Measurements from ENCODE around the gene CPNE4. TPM values are rescaled to one million over a fixed set of nuclear protein-coding genes. Genes with fewer than 3 reads are reported as not detected.

The CPNE4 gene
- polyA plus RNA-seq, 1 donor, result 0.15 TPM

DNA sequence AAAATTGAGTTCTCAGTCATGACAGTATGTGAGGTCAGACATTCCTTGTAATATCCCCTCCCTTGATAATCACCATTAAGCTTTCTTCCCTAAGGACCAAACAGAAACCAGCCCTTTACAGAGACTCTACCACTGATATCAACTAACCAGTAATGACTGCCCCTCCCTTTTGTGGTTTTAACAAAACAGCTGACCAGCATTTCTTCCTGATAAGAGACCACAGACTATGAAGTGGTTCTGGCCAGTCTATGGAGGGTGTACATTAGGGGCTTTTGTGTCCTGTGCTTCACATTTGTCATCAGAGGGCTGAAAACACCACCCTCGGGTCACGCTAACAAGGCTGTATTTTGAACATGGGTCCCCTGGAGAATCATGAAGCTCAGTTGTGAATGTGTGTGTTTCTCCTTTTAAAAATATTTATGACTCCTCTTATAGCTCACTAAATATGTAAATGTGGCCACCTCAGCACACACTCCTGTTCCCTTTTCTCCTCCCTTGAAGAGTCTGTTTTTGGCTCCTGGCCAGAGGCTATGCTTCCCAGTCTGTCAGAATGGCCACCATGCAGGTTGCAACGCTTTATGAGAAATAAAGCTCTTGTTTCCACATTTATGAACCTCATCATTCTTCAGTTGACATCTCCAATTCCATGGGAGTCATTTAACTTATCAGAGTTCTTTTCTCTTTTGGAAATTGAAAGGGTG lies 239.3 kb downstream of the CPNE4 start:
- DNase-seq, result no peak

DNA sequence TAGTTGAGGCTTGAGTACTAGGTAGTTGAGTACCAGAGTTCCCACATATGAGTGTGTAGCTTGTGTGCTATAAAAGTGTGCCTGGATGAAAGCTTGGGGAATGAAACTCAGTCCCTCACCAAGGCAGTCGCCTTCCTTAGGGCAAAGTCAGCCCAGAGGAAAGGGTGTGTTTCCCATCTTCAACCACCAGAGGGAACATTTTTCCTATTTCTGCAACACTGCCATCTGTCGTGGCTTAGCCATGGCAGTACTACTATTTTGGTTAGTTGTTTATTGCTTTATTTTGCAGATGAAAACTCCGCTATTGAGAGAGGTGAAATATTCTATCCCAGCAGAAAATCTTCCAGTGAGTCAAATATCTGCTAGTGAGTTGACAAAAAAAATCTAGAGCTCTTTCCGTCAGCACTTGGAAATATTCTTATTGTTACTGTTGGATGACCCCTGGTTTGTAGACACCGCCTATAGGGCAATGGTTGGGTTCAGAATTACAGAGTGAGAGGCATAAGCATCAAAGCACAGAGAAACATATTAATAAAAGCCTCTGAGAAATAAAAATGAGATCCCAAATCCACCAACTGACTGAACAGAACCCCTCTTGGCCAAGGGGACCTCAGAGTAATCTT lies 239.9 kb downstream of the CPNE4 start:
- DNase-seq, result peak; percentile 17

DNA sequence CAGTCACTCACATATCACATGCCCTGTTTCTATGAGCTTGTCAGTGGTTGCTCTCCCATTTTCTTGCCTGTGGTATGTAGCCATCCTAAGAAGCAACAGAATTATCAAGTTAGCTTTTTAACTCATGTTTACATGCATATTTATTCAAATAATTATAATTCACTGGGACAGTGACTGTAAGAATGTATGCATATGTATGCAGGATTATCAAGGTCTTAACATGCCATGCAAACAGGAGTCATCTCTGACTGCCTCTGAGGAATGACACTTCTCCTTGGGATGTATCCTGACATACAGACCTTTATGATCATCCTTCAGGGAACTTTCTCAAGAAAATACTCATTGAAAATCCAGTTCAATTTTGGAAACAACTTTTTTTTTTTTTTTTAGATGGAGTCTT lies 240.9 kb downstream of the CPNE4 start:
- DNase-seq, result no peak

DNA sequence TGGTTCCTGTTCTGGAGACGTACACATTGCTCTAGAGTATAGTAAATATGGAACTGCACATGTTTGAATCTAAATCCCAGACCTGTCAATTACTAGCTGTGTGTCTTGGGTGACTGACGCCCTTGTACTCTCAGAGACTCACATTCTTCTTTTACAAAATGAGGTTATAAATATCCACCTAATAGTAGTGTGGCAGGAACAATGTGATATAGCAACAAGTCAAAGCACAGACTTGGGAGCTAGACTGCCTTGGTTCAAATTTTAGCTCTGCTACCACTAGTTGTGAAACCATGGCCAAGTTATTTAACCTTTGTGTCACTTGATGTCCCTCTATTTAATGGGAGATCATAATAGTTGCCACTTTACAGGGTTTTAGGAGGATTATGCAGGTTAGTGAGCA lies 245.6 kb downstream of the CPNE4 start:
- DNase-seq, result no peak

DNA sequence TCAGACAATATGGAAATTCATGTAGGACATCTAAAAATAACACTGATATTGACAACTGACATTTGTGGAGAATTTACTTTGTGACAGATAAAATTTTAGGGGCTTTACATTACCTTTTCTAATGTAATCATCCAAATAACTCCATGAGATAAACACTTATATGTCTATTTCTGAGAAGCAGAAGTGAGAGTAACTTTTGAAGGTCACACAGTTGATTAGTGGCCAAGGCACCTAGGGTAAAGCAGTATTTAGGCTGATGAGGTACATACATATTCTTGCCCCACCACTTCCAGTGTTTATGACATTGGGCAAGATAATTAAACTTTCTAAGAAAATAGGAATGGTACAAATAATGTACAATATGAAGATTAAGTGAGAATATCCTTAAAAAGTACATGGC lies 248.4 kb downstream of the CPNE4 start:
- no peak for DNase-seq

DNA sequence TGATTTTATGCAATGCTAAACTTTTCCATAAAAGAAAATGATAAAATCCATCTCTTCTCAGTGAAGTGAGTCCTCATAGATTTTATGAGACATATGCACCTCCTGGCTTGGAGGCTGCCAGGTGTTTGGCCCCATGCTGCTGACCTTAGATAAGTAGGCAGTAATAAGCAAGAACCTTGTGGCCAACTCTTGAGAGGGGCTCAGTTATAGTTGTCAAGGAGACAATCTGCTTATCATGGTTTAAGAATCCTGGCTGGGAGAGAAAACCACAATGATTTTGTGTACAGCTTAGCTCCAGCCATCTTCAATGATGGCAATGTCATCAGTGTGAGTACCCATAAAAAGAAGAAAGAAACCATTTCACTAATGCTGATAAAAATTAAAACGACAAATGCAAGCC lies 252.1 kb downstream of the CPNE4 start:
- DNase-seq, result no peak

DNA sequence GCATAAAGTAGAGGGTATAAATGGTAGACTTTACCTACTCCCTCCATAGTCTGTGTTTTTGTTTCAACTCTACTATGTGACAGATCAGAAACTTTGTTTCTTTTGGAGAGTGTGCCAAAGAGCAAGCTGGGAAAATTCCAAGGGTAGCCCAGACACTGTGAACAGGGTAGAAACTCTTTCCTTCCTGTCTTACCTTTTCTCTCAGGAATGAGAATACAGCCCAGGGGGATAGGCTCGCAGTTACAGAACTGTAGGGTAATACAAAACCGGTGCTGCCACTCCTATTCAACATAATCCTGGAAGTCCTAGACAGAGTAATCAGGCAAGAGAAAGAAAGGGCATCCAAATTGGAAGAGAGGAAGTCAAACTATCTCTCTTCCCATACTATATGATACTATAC lies 256.3 kb downstream of the CPNE4 start:
- no peak for DNase-seq

DNA sequence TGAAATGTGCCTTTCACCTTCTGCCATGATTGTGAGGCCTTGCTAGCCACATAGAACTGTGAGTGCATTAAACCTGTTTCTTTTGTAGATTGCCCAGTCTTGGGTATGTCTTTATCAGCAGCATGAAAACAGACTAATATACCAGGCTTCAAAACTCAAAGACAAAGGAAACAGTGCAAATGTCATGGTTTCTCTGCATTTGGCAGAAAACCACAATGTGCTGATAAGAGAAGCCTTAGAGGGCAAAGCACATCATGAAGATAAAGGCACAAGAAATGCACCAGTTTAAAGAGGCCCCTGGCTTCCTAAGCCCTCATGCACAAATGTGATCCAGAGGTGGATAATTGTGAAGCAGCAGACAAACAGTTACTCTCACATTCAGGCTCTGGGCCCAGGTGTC lies 259.2 kb downstream of the CPNE4 start:
- DNase-seq, result no peak

DNA sequence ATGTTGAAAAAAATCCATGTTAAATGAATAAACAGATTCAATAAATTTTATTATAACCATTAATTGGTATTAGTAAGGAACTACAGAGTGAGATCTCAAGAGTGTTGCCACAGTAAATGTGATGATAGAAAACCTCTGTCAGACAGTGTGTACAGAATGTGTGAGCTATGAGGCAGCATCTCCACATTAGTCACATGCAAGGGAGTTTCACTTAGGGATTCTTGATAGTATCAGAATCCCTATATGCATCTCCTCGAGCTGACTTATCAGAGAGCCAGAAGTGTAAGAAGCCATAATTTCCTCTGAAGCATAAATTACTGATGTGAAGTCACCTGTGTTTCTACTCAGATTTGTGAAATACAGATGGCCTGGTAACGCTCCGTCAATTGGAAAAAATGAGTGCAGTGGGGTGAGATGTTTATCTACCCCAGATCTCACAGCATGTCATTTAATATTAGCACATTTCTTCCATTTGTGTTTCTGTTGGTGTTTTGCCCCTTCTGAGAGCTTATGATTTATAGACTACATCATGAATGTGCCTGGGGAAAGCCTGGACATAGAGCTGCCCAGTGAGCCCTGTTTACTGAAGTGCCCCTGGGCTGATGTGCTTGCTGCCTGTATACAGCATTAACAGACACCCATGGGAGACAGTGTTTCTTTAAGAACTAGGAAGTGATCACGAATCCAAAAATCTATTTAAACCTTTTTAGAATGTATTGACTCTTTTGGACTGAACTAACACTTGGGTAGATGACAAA lies 262.4 kb downstream of the CPNE4 start:
- DNase-seq, result no peak

DNA sequence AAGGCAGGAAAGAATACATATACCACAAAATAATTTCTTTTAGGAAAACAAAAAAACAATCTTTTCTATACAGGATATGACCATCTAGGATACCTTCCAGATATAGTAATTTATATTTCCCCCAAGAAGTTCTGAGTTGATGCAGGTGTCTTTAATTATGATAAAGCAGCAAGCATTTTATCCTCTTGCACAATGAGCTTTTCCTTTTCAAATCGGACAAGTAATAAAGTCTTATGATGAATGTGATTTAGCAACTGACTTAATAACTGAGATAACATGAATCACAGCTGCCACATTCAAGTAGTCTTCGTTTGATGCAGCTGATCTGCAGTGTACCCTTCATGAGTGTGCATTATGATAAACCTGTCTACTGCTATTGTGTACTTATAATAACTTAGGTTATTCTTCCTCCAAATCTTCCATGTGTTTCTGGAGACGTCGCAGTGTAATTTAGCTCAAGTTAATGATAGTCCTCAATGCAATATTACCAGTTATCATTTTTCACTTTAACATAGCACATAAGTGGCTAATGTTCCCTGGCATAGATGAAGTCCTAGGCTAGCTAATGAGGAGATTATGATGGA lies 271.7 kb downstream of the CPNE4 start:
- no peak for DNase-seq

DNA sequence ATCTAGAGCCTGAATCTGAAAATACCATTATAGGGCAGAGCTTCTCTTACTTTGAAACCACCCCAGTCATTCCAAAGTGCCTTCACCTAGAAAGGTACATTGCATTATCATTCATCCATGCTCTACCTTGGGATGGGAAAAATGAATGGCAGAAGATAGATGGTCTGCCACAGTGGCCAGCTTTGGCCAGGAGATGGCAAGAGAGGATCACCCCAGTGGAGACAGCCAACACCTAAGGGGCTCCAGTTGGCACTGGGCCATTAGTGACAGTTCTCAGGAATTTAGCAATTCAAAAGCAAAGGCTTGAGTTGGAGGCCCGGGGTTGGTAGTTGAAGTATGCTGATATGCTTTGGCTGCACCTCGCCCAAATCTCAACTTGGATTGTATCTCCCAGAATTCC lies 278.4 kb downstream of the CPNE4 start:
- no peak for DNase-seq

DNA sequence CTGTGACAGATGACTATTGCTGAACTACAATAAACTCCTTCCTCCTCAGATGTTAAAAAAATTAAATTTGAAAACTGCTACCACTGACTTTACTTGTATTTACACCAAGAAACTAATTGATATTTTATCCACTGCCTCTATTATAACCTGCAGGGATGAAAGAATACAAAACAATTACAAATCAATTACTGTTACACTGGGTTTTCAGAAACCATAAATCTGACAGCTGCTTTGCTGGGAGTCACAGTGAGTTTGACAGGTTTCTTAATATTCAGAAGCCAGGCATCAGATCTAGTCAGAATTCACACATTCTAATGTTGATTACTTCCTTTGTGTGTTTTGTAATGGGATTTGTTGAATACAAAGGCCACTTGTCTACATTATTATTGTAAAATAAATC lies 279.4 kb downstream of the CPNE4 start:
- DNase-seq, result no peak

DNA sequence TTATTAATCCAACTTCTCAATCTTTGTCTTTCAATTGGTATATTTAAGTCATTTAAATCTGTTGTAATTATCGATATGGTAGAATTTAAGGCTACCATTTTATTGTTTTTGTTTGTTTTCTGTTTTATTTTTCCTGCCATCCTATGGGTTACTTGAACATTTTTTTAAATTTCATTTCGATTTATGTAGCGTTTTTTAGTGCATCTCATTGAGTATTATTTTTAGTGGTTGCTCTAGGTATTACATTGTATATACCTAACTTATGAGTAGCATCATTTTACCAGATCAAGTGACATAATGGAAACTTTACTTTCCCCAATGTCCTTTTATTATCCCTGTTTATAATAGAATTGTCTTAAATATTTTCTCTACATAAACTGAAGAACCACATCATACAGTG lies 284.6 kb downstream of the CPNE4 start:
- no peak for DNase-seq

DNA sequence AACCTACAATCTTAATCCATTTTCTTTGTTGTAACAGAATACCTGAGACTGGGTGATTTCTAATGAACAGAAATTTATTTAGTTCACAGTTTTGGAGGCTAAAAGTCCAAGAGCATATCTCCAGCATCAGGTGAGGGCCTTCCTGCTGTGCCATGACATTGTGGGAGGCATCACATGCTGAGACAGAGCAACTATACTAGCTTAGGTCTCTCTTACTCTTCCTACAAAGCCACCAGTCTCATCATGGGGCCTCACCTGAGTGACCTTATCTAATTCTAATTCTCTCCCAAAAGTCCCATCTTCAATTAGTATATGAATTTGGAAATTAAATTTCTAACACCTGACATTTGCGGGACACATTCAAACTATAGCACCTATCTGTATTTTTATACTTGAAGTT lies 285.0 kb downstream of the CPNE4 start:
- DNase-seq, result no peak

DNA sequence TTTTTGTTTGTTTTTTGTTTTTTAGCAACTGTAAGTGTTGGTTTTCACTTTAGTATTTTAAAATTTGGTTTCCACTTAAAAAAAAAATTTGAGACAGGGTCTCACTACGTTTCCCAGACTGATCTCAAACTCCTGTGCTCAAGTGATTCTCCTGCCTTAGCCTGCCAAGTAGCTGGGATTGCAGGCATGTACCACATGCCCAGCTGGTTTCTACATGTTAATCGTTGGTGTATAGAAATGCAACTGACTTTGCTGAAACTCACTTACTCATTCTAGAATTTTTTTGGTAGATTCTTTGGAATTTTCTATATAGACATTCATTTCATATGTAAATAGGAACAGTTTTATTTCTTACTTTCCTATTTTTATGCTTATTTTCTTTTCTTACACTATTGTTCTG lies 287.3 kb downstream of the CPNE4 start:
- no peak for DNase-seq

DNA sequence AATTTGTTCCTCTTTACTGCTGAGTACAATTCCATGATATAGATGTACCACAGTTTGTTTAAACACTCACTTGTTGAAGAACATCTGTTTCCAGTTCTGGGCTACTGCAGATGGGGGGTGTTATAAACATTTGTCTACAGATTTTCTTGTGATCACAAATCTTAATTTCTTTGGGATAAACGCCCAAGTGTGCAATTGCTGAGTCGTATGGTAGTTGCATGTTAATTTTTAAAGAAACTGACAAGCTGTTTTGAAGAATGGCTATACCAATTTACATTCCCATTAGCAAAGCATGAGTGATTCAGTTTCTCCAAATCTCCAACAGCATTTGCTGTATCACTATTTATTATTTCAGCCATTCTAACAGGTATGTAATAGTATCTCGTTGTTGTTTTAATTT lies 290.0 kb downstream of the CPNE4 start:
- DNase-seq, result no peak

DNA sequence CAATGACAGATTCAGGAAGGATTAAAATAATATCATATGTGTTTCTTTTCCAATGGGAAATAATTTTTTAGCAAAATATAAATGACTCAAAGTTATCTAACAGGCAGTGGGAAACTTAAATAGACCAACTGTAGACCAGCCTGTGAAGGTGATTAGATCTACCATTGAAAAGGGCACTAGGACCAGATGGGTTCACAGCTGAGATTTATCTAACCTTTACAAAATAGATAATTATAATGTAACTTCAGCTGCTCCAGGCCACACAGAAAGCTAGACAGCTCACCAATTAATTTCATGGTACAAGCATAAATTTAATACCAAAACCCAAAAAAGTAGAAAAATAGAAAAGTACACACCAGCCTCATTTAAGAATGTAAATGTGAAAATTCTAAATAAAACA lies 291.7 kb downstream of the CPNE4 start:
- no peak for DNase-seq

DNA sequence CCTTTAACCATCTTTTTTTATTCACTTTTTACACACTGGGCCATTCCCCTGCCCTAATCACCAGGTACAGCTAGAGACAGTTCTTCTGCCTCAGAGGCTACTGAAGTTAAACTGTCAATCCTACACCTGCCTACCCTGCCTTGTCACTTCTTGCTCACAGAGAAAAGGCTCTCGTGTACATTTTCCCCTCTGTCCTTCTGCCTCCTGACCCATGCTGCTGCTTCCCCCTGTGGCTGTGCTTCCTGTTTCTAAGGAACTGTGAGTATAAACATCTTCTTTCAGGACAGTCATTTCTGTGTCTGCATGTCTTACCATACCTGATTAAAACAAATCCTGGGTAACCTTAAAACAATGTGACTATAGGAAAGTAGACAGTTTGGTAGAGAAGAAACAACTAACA lies 295.6 kb downstream of the CPNE4 start:
- DNase-seq, result no peak

DNA sequence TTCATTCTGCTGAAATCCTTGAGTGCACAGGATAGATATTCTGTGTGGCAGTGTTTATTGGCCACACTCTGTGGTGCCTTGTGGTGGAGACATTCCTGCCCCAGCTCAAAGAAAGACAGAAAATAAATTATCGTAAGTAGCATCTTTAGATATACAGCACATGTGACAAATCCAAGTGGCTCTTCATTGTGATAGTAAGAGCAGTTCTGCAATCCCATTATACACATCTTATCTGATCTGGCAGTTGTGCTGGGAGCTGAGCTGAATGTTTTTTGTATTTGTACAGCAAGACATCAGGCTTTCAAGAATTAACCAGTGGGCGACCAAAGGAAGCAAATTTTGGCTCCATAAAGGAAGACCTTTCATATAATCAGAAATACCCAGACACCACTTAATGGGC lies 296.7 kb downstream of the CPNE4 start:
- no peak for DNase-seq

DNA sequence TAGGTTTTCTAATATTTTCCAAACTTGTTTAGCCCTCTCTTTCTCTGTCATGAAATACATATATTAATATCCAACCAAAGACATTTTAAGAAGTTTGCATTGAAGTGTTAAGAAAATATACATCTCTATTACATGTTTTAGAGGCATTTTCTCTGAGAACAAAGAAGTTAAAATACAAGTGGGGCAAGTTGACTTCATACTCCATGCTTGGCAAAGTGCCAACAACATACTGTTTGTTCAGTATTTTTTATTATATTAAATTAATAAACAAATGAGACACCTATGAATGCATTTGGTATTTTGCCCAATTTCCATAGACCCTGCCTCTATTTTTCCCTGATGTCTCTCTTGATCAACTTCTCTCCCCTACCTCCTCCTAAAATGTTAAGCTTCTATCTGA lies 299.3 kb downstream of the CPNE4 start:
- DNase-seq, result no peak

DNA sequence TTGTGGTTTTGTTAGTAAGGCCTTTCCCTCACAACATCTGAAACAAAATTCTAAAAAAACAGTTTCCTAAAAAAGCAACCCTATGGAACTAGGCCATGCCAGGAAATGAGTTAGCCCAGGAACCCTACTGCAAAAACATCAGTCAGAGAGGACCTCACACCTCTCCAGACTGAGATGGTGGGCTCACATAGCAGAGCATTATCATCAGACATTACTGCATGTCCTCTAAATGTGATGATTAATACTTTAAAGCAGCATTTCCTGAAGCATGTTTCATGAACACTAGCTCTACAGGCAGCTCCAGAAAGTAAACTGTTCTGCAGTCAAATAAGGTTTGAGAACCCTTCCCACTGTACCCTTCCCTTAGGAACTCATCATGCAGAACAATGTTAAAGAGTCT lies 299.7 kb downstream of the CPNE4 start:
- DNase-seq, result no peak

DNA sequence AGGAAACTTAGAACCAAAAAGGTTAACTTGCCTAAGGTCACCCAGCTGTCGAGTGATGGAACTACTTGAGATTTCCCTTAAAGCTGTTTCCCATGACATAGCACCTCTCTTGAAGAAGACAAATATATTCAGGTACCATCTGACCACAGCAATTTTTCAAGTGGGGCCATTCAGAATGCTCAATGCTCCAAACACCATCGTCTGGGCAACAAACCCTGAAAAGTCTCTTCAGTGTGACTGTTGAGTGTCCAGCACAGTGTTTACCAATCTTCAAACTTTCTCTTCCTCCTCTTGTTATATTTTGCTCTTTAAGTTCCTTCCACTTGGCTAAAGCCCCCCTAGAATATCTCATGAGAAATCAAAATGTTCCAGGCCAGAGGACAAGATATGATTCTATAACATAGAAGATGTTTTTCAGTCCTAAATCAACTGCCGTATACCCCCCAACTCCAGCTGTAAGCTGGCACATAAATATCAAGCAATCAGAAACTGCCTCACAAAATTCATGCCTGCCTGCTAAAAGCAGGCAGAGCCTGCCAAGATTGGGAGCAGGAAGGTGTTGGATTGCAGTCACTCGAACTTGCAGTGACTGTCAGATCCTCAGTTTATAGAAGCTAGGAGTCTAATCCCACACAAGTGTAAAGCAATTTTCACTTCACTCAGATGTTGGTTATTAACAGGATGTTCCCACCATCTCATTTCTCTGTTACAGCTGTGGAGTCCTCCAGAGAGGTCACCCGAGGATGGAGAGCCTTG lies 301.6 kb downstream of the CPNE4 start:
- DNase-seq, result no peak

DNA sequence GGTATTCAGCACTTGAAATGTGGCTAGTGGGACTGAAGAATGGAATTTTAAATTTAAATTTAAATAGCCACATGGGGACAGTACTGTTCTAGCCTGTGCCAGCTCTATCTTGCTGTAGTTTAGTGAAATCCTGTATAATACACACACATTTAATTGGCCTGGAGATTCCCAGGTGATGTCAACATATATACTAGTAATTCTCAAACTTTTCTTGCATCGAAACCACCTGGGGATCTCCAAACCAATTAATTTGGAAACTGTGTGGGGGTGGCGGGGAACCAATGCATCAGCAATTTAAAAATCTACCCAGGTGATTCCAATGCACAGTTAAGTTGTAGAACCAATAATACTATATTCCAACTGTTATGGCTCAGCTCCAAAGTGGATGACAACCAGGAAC lies 303.1 kb downstream of the CPNE4 start:
- DNase-seq, result no peak
